GM19023 (cell line): ENCODE measurements around the gene TAF15.
A peak's percentile ranks its signal among the peaks of the same experiment; 100 is the strongest.

Source experiments
- ATAC-seq: cut with Tn5 transposase; IDR thresholded peaks from one replicate; pipeline ENCODE4 v1.9.1; 2021; ENCODE audit warnings: mild to moderate bottlenecking, moderate library complexity; ENCODE audit not compliant: unreplicated experiment

Gene TAF15

GRCh38 chr17:35870906-35871819, 61.9 kb downstream of the TAF15 start:
- ATAC-seq, result no peak

GRCh38 chr17:35872196-35872980, 63.1 kb downstream of the TAF15 start:
- no peak for ATAC-seq

- no peak for ATAC-seq
Measured at GRCh38 chr17:35875072-35875799, 66.0 kb downstream of the TAF15 start.

GRCh38 chr17:35875800-35876139, 66.5 kb downstream of the TAF15 start:
- no peak for ATAC-seq

GRCh38 chr17:35876534-35876933, 67.2 kb downstream of the TAF15 start:
- no peak for ATAC-seq

- no peak for ATAC-seq
Measured at GRCh38 chr17:35877345-35878029, 68.2 kb downstream of the TAF15 start.

- ATAC-seq, result no peak
Measured at GRCh38 chr17:35878361-35878760, 69.1 kb downstream of the TAF15 start.

- ATAC-seq, result peak; percentile 91
Measured at GRCh38 chr17:35879773-35880654, 70.7 kb downstream of the TAF15 start, which contains the start of gene CCL5. Gene CCL5 (minus strand): TSS chr17:35880360.

GRCh38 chr17:35889241-35889640, 80.0 kb downstream of the TAF15 start:
- ATAC-seq, result no peak

GRCh38 chr17:35889818-35890773, 80.8 kb downstream of the TAF15 start:
- ATAC-seq, result no peak

- no peak for ATAC-seq
Measured at GRCh38 chr17:35890774-35891155, 81.5 kb downstream of the TAF15 start.

- ATAC-seq, result no peak
Measured at GRCh38 chr17:35891269-35891668, 82.0 kb downstream of the TAF15 start.

GRCh38 chr17:35892091-35893035, 83.1 kb downstream of the TAF15 start:
- no peak for ATAC-seq

- no peak for ATAC-seq
Measured at GRCh38 chr17:35893751-35894150, 84.5 kb downstream of the TAF15 start.

- no peak for ATAC-seq
Measured at GRCh38 chr17:35894206-35894605, 84.9 kb downstream of the TAF15 start.

GRCh38 chr17:35895636-35896587, 86.6 kb downstream of the TAF15 start:
- no peak for ATAC-seq
